GM23338 (cell line): ENCODE measurements around the gene CDCA4. TPM values are rescaled to one million over a fixed set of nuclear protein-coding genes. Genes with fewer than 3 reads are reported as not detected.

Source experiments
- ATAC-seq: fragments of 200-7000 bp; cut with Tn5 transposase; 3 replicates; pipeline ENCODE4 v1.9.1; 2020
- DNase-seq: peaks from one replicate; pipeline ENCODE4 v3.0.0-alpha.2; 2015; ENCODE audit warnings: low spot score
- H2AFZ ChIP-seq: fragments of 200-600 bp; sonication (generic); 2 replicates; pipeline ENCODE4 v1.8.0; 2016; ENCODE audit warnings: antibody characterized with exemption, mild to moderate bottlenecking, moderate library complexity
- H3F3A ChIP-seq: fragments of 200-600 bp; sonication (generic); replicated peaks from 2 replicates; pipeline ENCODE4 v1.8.0; 2017; ENCODE audit warnings: antibody characterized with exemption, mixed run types, low read depth
- H3K27ac ChIP-seq: fragments of 200-600 bp; sonication (generic); 2 replicates; pipeline ENCODE4 v1.6.1; 2016; ENCODE audit warnings: low read depth
- H3K27me3 ChIP-seq: fragments of 200-600 bp; sonication (generic); 2 replicates; pipeline ENCODE4 v1.8.0; 2016; ENCODE audit warnings: mild to moderate bottlenecking, mixed run types, moderate library complexity; ENCODE audit not compliant: insufficient read depth
- H3K36me3 ChIP-seq: fragments of 200-600 bp; sonication (generic); 2 replicates; pipeline ENCODE4 v1.8.0; 2016; ENCODE audit warnings: mild to moderate bottlenecking; ENCODE audit not compliant: insufficient read depth
- H3K4me1 ChIP-seq: fragments of 200-600 bp; sonication (generic); 2 replicates; pipeline ENCODE4 v1.8.0; 2016; ENCODE audit warnings: mild to moderate bottlenecking, moderate library complexity; ENCODE audit not compliant: insufficient read depth
- H3K4me2 ChIP-seq: fragments of 200-600 bp; sonication (generic); 2 replicates; pipeline ENCODE4 v1.7.1; 2017; ENCODE audit warnings: mixed run types
- H3K4me3 ChIP-seq: fragments of 200-600 bp; sonication (generic); 2 replicates; pipeline ENCODE4 v1.6.1; 2016; ENCODE audit warnings: mixed run types
- H3K79me2 ChIP-seq: fragments of 200-600 bp; sonication (generic); replicated peaks from 2 replicates; pipeline ENCODE4 v1.8.0; 2017; ENCODE audit warnings: mild to moderate bottlenecking; ENCODE audit not compliant: insufficient read depth
- H3K9me2 ChIP-seq: fragments of 200-600 bp; sonication (generic); 2 replicates; pipeline ENCODE4 v1.8.0; 2017; ENCODE audit not compliant: insufficient read depth
- H4K20me1 ChIP-seq: fragments of 200-600 bp; sonication (generic); replicated peaks from 2 replicates; pipeline ENCODE4 v1.8.0; 2017; ENCODE audit warnings: mild to moderate bottlenecking; ENCODE audit not compliant: insufficient read depth
- H3K27ac Mint-ChIP-seq: 2 replicates; pipeline ENCODE4 v1.8.0; 2020; ENCODE audit warnings: inconsistent platforms, mild to moderate bottlenecking, moderate library complexity, mixed read lengths
- H3K27me3 Mint-ChIP-seq: 3 replicates; pipeline ENCODE4 v1.8.0; 2022; ENCODE audit warnings: low read depth, mild to moderate bottlenecking, moderate library complexity, mixed read lengths, inconsistent platforms; ENCODE audit not compliant: insufficient read depth, poor library complexity
- H3K36me3 Mint-ChIP-seq: 3 replicates; pipeline ENCODE4 v1.8.0; 2021; ENCODE audit warnings: low read depth, mild to moderate bottlenecking, inconsistent platforms, moderate library complexity, mixed read lengths
- H3K4me1 Mint-ChIP-seq: 3 replicates; pipeline ENCODE4 v1.8.0; 2020; ENCODE audit warnings: mild to moderate bottlenecking, inconsistent platforms, mixed read lengths
- H3K4me3 Mint-ChIP-seq: 3 replicates; pipeline ENCODE4 v1.8.0; 2021; ENCODE audit warnings: moderate library complexity, mild to moderate bottlenecking, inconsistent platforms, mixed read lengths
- H3K9me3 Mint-ChIP-seq: 3 replicates; pipeline ENCODE4 v1.8.0; 2020; ENCODE audit warnings: moderate library complexity, mild to moderate bottlenecking, inconsistent platforms, mixed read lengths
- CREB1 ChIP-seq: fragments of 250-450 bp; sonication (Bioruptor Pico); IDR thresholded peaks from 2 replicates; pipeline ENCODE4 v1.5.0; 2020; ENCODE audit warnings: low read depth, mild to moderate bottlenecking, moderate library complexity
- EZH2 ChIP-seq: fragments of 200-600 bp; sonication (generic); IDR thresholded peaks from one replicate; pipeline ENCODE4 v1.8.0; 2017; ENCODE audit warnings: antibody characterized with exemption, mild to moderate bottlenecking, low read depth; ENCODE audit not compliant: unreplicated experiment
- EZH2phosphoT487 ChIP-seq: fragments of 200-600 bp; sonication (generic); IDR thresholded peaks from one replicate; pipeline ENCODE4 v1.8.1; 2018; ENCODE audit warnings: antibody characterized with exemption; ENCODE audit not compliant: unreplicated experiment
- JUNB ChIP-seq: IDR thresholded peaks from one replicate; pipeline ENCODE4 v1.6.1; 2016; ENCODE audit warnings: antibody characterized with exemption; ENCODE audit not compliant: unreplicated experiment
- NANOG ChIP-seq: IDR thresholded peaks from 2 replicates; pipeline ENCODE4 v1.6.1; 2016; ENCODE audit warnings: antibody characterized with exemption, borderline replicate concordance
- STAT1 ChIP-seq: IDR thresholded peaks from one replicate; pipeline ENCODE4 v1.6.1; 2016; ENCODE audit warnings: antibody characterized with exemption; ENCODE audit not compliant: unreplicated experiment
- polyA plus RNA-seq: library from polyadenylated mRNA; unstranded; fragments of >200 nt; fragmentation: Nextera tagmentation; extraction: Ambion mirVana; gene quantifications from 2 replicates; pipeline ENCODE4 v1.2.1, GENCODE V29; 2016
- total RNA-seq: library from RNA; depleted of rRNA; stranded (reverse); fragments of >200 nt; shearing (Covaris generic); gene quantifications from 2 replicates; pipeline ENCODE4 v1.2.3, GENCODE V29; 2014
- TF ChIP-seq, protein P1 (sequence below): IDR thresholded peaks from 2 replicates; pipeline ENCODE4 v1.6.1; 2016; ENCODE audit warnings: antibody characterized with exemption
- TF ChIP-seq, protein P2 (sequence below): fragments of 250-450 bp; sonication (Bioruptor Pico); IDR thresholded peaks from 2 replicates; pipeline ENCODE4 v1.5.0; 2020; ENCODE audit warnings: mild to moderate bottlenecking, moderate library complexity
- TF ChIP-seq, protein P3 (sequence below): IDR thresholded peaks from one replicate; pipeline ENCODE4 v1.6.1; 2018; ENCODE audit warnings: antibody characterized with exemption; ENCODE audit not compliant: unreplicated experiment

Gene CDCA4
- total and polyA plus RNA-seq, 2 experiments from 2014 or later, result 32.6 to 70.7 TPM

DNA sequence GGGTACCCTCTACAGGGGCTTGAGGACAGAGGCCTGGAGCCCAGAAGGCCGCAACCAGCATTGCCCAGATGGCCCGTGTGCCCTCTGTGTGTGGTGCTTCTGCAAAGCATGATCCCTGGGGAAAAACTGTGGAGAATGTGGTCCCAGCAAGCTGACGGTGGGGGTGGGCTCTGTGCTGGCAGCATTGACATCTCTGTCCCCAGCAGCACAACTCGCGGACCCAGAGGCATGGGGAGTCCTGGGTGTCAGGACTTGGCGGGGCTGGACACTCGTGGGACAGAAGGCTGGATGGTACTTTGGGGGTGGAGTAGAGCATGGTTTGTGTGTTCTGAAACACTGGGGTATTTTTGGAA is 31.0 kb downstream of the CDCA4 start (continued):
- no peak for TF ChIP-seq CREB1
- TF ChIP-seq EZH2phosphoT487, result no peak
- no peak for TF ChIP-seq JUNB
- TF ChIP-seq EZH2, result no peak
- TF ChIP-seq, protein P1, sequence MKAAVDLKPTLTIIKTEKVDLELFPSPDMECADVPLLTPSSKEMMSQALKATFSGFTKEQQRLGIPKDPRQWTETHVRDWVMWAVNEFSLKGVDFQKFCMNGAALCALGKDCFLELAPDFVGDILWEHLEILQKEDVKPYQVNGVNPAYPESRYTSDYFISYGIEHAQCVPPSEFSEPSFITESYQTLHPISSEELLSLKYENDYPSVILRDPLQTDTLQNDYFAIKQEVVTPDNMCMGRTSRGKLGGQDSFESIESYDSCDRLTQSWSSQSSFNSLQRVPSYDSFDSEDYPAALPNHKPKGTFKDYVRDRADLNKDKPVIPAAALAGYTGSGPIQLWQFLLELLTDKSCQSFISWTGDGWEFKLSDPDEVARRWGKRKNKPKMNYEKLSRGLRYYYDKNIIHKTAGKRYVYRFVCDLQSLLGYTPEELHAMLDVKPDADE, result no peak

DNA sequence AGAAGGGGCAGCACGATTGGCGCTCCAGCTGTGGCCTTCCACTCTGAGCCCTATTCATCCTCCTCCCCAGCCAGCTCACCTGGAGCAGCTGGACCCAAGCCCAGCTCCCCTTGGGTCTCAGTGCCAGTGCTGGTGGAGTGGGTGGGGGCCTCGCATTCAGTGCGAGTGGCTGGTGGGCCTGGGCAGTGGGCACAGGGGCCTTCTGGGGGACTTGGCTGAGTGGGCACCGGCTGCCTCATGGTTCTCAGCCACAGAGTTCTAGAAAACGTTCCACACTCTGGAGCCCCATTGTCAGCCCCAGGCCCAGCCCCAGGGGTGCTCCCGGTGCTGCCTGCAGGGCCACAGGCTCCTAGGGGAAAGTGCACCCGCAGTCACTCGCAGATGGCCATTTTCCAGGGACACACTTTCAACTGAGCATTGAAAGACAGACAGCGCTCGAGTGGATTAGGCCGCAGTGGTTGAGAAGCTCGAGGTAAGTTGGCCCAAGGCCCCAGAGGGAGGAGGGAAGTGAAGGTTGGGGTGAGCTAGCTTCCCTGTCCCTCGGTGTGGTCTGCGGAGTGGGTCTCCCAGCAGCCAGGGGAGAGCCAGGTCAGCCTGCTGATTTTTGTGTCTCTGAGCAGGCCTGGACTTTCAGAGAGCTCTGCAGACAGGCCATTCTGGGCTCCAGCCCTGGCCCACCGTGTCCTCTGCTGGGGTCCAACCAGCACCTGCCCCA is 31.5 kb downstream of the CDCA4 start:
- Mint-ChIP-seq H3K36me3 (peaks cover 10% of the 10 kb centered on the region; the same call in 2 of the 3 replicates), H3K27ac (no peak overlapping the region), H3K4me1 (no peaks in the 10 kb centered on the region; the same call in 2 of the 3 replicates), H3K27me3 (peaks cover 13% of the 10 kb centered on the region), H3K9me3 (no peaks in the 10 kb centered on the region; the same call in 1 of the 3 replicates), H3K4me3 (no peak overlapping the region)
- Histone ChIP-seq H4K20me1 (no peaks in the 10 kb centered on the region), H3K79me2 (no peaks in the 10 kb centered on the region), H3K27me3 (no peaks in the 10 kb centered on the region), H2AFZ (no peak overlapping the region), H3K4me3 (no peak overlapping the region), H3K4me2 (no peak overlapping the region), H3K27ac (no peak overlapping the region), H3F3A (no peaks in the 10 kb centered on the region), H3K36me3 (no peaks in the 10 kb centered on the region), H3K9me2 (no peaks in the 10 kb centered on the region), H3K4me1 (no peaks in the 10 kb centered on the region)
- DNase-seq, result no peak
- ATAC-seq, result no peak
- TF ChIP-seq, protein P2, sequence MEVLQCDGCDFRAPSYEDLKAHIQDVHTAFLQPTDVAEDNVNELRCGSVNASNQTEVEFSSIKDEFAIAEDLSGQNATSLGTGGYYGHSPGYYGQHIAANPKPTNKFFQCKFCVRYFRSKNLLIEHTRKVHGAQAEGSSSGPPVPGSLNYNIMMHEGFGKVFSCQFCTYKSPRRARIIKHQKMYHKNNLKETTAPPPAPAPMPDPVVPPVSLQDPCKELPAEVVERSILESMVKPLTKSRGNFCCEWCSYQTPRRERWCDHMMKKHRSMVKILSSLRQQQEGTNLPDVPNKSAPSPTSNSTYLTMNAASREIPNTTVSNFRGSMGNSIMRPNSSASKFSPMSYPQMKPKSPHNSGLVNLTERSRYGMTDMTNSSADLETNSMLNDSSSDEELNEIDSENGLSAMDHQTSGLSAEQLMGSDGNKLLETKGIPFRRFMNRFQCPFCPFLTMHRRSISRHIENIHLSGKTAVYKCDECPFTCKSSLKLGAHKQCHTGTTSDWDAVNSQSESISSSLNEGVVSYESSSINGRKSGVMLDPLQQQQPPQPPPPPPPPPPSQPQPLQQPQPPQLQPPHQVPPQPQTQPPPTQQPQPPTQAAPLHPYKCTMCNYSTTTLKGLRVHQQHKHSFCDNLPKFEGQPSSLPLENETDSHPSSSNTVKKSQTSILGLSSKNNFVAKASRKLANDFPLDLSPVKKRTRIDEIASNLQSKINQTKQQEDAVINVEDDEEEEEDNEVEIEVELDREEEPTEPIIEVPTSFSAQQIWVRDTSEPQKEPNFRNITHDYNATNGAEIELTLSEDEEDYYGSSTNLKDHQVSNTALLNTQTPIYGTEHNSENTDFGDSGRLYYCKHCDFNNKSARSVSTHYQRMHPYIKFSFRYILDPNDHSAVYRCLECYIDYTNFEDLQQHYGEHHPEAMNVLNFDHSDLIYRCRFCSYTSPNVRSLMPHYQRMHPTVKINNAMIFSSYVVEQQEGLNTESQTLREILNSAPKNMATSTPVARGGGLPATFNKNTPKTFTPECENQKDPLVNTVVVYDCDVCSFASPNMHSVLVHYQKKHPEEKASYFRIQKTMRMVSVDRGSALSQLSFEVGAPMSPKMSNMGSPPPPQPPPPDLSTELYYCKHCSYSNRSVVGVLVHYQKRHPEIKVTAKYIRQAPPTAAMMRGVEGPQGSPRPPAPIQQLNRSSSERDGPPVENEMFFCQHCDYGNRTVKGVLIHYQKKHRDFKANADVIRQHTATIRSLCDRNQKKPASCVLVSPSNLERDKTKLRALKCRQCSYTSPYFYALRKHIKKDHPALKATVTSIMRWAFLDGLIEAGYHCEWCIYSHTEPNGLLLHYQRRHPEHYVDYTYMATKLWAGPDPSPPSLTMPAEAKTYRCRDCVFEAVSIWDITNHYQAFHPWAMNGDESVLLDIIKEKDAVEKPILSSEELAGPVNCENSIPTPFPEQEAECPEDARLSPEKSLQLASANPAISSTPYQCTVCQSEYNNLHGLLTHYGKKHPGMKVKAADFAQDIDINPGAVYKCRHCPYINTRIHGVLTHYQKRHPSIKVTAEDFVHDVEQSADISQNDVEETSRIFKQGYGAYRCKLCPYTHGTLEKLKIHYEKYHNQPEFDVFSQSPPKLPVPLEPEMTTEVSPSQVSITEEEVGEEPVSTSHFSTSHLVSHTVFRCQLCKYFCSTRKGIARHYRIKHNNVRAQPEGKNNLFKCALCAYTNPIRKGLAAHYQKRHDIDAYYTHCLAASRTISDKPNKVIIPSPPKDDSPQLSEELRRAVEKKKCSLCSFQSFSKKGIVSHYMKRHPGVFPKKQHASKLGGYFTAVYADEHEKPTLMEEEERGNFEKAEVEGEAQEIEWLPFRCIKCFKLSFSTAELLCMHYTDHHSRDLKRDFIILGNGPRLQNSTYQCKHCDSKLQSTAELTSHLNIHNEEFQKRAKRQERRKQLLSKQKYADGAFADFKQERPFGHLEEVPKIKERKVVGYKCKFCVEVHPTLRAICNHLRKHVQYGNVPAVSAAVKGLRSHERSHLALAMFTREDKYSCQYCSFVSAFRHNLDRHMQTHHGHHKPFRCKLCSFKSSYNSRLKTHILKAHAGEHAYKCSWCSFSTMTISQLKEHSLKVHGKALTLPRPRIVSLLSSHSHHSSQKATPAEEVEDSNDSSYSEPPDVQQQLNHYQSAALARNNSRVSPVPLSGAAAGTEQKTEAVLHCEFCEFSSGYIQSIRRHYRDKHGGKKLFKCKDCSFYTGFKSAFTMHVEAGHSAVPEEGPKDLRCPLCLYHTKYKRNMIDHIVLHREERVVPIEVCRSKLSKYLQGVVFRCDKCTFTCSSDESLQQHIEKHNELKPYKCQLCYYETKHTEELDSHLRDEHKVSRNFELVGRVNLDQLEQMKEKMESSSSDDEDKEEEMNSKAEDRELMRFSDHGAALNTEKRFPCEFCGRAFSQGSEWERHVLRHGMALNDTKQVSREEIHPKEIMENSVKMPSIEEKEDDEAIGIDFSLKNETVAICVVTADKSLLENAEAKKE, result no peak
- TF ChIP-seq, protein P1, result no peak
- no peak for TF ChIP-seq STAT1
- no peak for TF ChIP-seq EZH2
- TF ChIP-seq, protein P3, sequence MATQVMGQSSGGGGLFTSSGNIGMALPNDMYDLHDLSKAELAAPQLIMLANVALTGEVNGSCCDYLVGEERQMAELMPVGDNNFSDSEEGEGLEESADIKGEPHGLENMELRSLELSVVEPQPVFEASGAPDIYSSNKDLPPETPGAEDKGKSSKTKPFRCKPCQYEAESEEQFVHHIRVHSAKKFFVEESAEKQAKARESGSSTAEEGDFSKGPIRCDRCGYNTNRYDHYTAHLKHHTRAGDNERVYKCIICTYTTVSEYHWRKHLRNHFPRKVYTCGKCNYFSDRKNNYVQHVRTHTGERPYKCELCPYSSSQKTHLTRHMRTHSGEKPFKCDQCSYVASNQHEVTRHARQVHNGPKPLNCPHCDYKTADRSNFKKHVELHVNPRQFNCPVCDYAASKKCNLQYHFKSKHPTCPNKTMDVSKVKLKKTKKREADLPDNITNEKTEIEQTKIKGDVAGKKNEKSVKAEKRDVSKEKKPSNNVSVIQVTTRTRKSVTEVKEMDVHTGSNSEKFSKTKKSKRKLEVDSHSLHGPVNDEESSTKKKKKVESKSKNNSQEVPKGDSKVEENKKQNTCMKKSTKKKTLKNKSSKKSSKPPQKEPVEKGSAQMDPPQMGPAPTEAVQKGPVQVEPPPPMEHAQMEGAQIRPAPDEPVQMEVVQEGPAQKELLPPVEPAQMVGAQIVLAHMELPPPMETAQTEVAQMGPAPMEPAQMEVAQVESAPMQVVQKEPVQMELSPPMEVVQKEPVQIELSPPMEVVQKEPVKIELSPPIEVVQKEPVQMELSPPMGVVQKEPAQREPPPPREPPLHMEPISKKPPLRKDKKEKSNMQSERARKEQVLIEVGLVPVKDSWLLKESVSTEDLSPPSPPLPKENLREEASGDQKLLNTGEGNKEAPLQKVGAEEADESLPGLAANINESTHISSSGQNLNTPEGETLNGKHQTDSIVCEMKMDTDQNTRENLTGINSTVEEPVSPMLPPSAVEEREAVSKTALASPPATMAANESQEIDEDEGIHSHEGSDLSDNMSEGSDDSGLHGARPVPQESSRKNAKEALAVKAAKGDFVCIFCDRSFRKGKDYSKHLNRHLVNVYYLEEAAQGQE, result no peak
- no peak for TF ChIP-seq NANOG
- no peak for TF ChIP-seq CREB1
- TF ChIP-seq EZH2phosphoT487, result no peak
- no peak for TF ChIP-seq JUNB
